ENCODE measurements around the gene CYP3A7. TPM values are rescaled to one million over a fixed set of nuclear protein-coding genes. Genes with fewer than 3 reads are reported as not detected.
A peak's percentile ranks its signal among the peaks of the same experiment; 100 is the strongest.
"Not testable (repeated sequence)": the region's sequence is repeated elsewhere in the genome, so short reads cannot be mapped to it uniquely, and the experiment has no call there.

The CYP3A7 gene
- total RNA-seq, 1 donor from 2014 or later = 0.12 TPM

- no peak overlapping the region for H3K4me3 ChIP-seq (ENCODE audit: low read depth, low read length)
- no peak for TF ChIP-seq CTCF (conservative IDR thresholded peaks at IDR 0.05; ENCODE audit: low read depth, low read length)
- DNase-seq (ENCODE audit: low read depth) = peak; percentile 33
These were observed 14.8 kb downstream of the CYP3A7 start for GRCh38 chr7:99719996-99720769.

GRCh38 chr7:99713995-99714570 lies 20.9 kb downstream of the CYP3A7 start:
- no peak for DNase-seq (ENCODE audit: low read depth)
- H3K4me3 ChIP-seq (ENCODE audit: low read depth, low read length) = no peak overlapping the region
- TF ChIP-seq CTCF (conservative IDR thresholded peaks at IDR 0.05; ENCODE audit: low read depth, low read length) = no peak

GRCh38 chr7:99709838-99710578 lies 25.0 kb downstream of the CYP3A7 start:
- no peak for DNase-seq (ENCODE audit: low read depth)

GRCh38 chr7:99709260-99709659 lies 25.7 kb downstream of the CYP3A7 start:
- TF ChIP-seq CTCF (conservative IDR thresholded peaks at IDR 0.05; ENCODE audit: low read depth, low read length) = no peak
- no peak overlapping the region for H3K4me3 ChIP-seq (ENCODE audit: low read depth, low read length)
- DNase-seq (ENCODE audit: low read depth) = no peak

More at GRCh38 chr7:99709838-99710578, 25.0 kb downstream of the CYP3A7 start:
- no peak overlapping the region for H3K4me3 ChIP-seq (ENCODE audit: low read depth, low read length)
- no peak for TF ChIP-seq CTCF (conservative IDR thresholded peaks at IDR 0.05; ENCODE audit: low read depth, low read length)

GRCh38 chr7:99707096-99707495 lies 27.9 kb downstream of the CYP3A7 start:
- peak; percentile 31 for DNase-seq (ENCODE audit: low read depth)
- H3K4me3 ChIP-seq (ENCODE audit: low read depth, low read length) = no peak overlapping the region
- no peak for TF ChIP-seq CTCF (conservative IDR thresholded peaks at IDR 0.05; ENCODE audit: low read depth, low read length)

- no peak overlapping the region for H3K4me3 ChIP-seq (ENCODE audit: low read depth, low read length)
- TF ChIP-seq CTCF (conservative IDR thresholded peaks at IDR 0.05; ENCODE audit: low read depth, low read length) = no peak
- DNase-seq (ENCODE audit: low read depth) = no peak
These were observed 35.0 kb downstream of the CYP3A7 start for GRCh38 chr7:99699946-99700345.

- peak; percentile 40 for DNase-seq (ENCODE audit: low read depth)
- H3K4me3 ChIP-seq (ENCODE audit: low read depth, low read length) = not testable (repeated sequence)
These were observed 35.9 kb downstream of the CYP3A7 start for GRCh38 chr7:99698867-99699730.
